Neutrophil (primary cell): ENCODE data around the gene LRRC47.

ENCODE experiments used
- H3K27ac ChIP-seq: fragments of 200-600 bp; sonication (generic); 2 replicates; pipeline ENCODE4 v1.5.1; 2016; ENCODE audit warnings: mild to moderate bottlenecking, moderate library complexity
- H3K27me3 ChIP-seq: fragments of 200-600 bp; sonication (generic); 2 replicates; pipeline ENCODE4 v1.6.0; 2016; ENCODE audit warnings: mild to moderate bottlenecking
- H3K36me3 ChIP-seq: fragments of 200-600 bp; sonication (generic); 2 replicates; pipeline ENCODE4 v1.5.1; 2017
- H3K4me1 ChIP-seq, 2 experiments: fragments of 200-600 bp in 1 of 2; sonication (generic) in 1 of 2; 1 replicate in 1 of 2; 2 replicates in 1 of 2; pipeline versions ENCODE4 v1.5.1 to v1.6.1; 2013 to 2016; ENCODE audit warnings: low read depth in 1 of 2, low read length in 1 of 2, mild to moderate bottlenecking in 1 of 2, moderate library complexity in 1 of 2; ENCODE audit not compliant: control insufficient read depth in 1 of 2, insufficient read depth in 1 of 2
- H3K4me3 ChIP-seq, 2 experiments: fragments of 200-600 bp in 1 of 2; sonication (generic) in 1 of 2; 1 replicate in 1 of 2; 2 replicates in 1 of 2; pipeline ENCODE4 v1.5.1; 2013 to 2016; ENCODE audit warnings: low read depth in 1 of 2, low read length in 1 of 2, mild to moderate bottlenecking in 1 of 2, moderate library complexity in 1 of 2
- H3K9me3 ChIP-seq: fragments of 200-600 bp; sonication (generic); 2 replicates; pipeline ENCODE4 v1.5.1; 2016
- CTCF ChIP-seq: fragments of 200-600 bp; sonication (generic); IDR thresholded peaks from 2 replicates; pipeline ENCODE4 v1.5.1; 2016; ENCODE audit warnings: antibody characterized with exemption

Gene LRRC47

DNA sequence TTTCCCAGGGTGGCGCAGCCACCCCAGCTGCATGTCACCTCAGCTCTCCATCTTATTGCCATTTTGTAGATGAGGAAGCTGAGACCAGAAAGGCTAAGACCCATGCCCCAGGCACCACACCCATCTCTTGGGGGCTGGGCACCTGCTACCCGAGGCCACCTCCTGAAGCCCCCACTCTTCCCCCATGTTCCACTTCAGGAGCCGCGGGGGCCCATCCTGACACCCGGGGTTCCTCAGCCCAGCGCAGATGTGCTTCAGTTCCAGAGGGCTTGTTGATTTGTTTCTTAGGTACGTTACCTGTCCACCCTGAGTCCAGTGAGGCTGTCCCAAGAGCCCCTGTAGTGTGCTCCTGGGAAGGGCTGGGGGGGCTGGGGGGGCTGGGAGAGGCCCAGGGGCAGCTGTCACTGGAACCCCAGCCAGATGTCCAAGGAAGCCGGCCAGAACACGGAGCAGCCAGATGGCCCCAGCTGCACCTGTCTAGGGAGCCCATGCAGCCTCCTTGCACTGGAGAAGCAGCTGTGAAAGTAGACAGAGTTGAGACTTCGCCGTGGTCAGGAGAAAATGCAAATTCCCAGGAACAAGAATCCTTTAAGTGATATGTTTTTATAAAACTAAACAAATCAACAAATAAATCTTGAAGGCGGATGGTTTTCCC is 61.1 kb downstream of the LRRC47 start:
- H3K27me3 ChIP-seq, result peaks cover 30% of the 10 kb centered on the region
- H3K9me3 ChIP-seq, result no peaks in the 10 kb centered on the region
- TF ChIP-seq CTCF, result no peak
- no peak overlapping the region for H3K4me3 ChIP-seq
- no peak overlapping the region for H3K27ac ChIP-seq
- no peaks in the 10 kb centered on the region for H3K4me1 ChIP-seq
- peaks cover 24% of the 10 kb centered on the region for H3K36me3 ChIP-seq

GRCh38 chr1:3734602-3735001 is 61.7 kb downstream of the LRRC47 start:
- Histone ChIP-seq H3K4me1 (no peaks in the 10 kb centered on the region), H3K9me3 (no peaks in the 10 kb centered on the region), H3K36me3 (peaks cover 24% of the 10 kb centered on the region), H3K27ac (no peak overlapping the region), H3K4me3 (no peak overlapping the region), H3K27me3 (peaks cover 33% of the 10 kb centered on the region)
- no peak for TF ChIP-seq CTCF

GRCh38 chr1:3733883-3734589 is 62.3 kb downstream of the LRRC47 start:
- Histone ChIP-seq H3K27me3 (peaks cover 33% of the 10 kb centered on the region), H3K4me3 (no peak overlapping the region), H3K36me3 (peaks cover 22% of the 10 kb centered on the region), H3K27ac (no peak overlapping the region), H3K9me3 (no peaks in the 10 kb centered on the region), H3K4me1 (no peaks in the 10 kb centered on the region)
- TF ChIP-seq CTCF, result no peak

DNA sequence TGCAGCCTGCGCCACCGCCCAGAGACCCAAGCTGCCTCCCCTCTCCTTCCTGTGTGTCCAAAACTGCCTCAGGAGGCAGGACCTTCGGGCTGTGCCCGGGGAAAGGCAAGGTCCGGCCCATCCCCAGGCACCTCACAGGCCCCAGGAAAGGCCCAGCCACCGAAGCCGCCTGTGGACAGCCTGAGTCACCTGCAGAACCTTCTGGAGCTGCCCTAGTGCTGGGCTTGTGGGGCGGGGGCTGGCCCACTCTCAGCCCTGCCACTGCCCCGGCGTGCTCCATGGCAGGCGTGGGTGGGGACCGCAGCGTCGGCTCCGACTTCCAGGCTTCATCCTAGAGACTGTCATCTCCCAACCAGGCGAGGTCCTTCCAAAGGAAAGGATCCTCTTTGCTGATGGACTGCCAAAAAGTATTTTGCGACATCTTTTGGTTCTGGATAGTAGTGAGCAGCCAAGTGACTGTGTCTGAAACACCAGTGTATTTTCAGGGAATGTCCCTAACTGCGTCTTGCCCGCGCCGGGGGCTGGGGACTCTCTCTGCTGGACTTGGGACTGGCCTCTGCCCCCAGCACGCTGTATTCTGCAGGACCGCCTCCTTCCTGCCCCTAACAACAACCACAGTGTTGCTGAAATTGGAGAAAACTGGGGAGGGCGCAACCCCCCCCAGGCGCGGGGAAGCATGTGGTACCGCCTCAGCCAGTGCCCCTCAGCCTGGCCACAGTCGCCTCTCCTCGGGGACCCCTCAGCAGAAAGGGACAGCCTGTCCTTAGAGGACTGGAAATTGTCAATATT is 63.0 kb downstream of the LRRC47 start:
- no peak overlapping the region for H3K27ac ChIP-seq
- H3K4me1 ChIP-seq, result no peaks in the 10 kb centered on the region
- no peak for TF ChIP-seq CTCF
- peaks cover 14% of the 10 kb centered on the region for H3K36me3 ChIP-seq
- no peaks in the 10 kb centered on the region for H3K9me3 ChIP-seq
- peaks cover 33% of the 10 kb centered on the region for H3K27me3 ChIP-seq
- no peak overlapping the region for H3K4me3 ChIP-seq

DNA sequence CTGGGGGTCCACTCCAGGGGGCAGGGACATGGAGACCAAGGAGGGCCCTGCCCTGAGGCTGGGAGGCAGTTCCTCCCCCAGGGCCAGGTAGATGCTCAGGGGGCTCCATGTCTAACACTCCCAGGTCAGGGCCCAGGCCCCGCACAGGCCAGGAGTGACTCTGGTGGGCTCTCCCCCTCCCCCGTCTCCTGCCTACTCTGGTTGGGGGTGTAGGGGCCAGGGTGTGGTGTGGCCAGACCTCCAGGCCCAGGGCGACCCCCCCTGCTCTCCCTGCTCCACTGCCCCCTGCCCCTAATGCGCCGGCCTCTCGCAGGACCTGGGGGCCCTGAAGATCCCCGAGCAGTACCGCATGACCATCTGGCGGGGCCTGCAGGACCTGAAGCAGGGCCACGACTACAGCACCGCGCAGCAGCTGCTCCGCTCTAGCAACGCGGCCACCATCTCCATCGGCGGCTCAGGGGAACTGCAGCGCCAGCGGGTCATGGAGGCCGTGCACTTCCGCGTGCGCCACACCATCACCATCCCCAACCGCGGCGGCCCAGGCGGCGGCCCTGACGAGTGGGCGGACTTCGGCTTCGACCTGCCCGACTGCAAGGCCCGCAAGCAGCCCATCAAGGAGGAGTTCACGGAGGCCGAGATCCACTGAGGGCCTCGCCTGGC is 63.7 kb downstream of the LRRC47 start:
- no peak for TF ChIP-seq CTCF
- Histone ChIP-seq H3K4me1 (no peaks in the 10 kb centered on the region), H3K36me3 (peaks cover 10% of the 10 kb centered on the region), H3K27me3 (peaks cover 38% of the 10 kb centered on the region), H3K27ac (no peak overlapping the region), H3K4me3 (no peak overlapping the region), H3K9me3 (no peaks in the 10 kb centered on the region)
